Mucosa of stomach (tissue), 1 donor: ENCODE data around the gene ARID5A.
A peak's percentile ranks its signal among the peaks of the same experiment; 100 is the strongest.

Source experiments
- H3K27me3 ChIP-seq: one replicate; pipeline ENCODE4 v1.7.0; 2013; ENCODE audit warnings: mild to moderate bottlenecking, low read length; ENCODE audit not compliant: control insufficient read depth, insufficient read depth
- H3K36me3 ChIP-seq: one replicate; pipeline ENCODE4 v1.7.0; 2013; ENCODE audit warnings: low read length; ENCODE audit not compliant: control insufficient read depth, insufficient read depth
- H3K4me1 ChIP-seq: one replicate; pipeline ENCODE4 v1.7.0; 2013; ENCODE audit warnings: mild to moderate bottlenecking, low read length; ENCODE audit not compliant: control insufficient read depth, insufficient read depth
- H3K4me3 ChIP-seq: one replicate; pipeline ENCODE4 v1.7.0; 2013; ENCODE audit warnings: low read length
- H3K9ac ChIP-seq: one replicate; pipeline ENCODE4 v1.7.0; 2013; ENCODE audit warnings: mild to moderate bottlenecking, low read length, moderate library complexity
- H3K9me3 ChIP-seq: one replicate; pipeline ENCODE4 v1.7.0; 2013; ENCODE audit warnings: mild to moderate bottlenecking, low read length, moderate library complexity; ENCODE audit not compliant: control insufficient read depth
- donor health status: Pancreatic carcinoma.

ARID5A gene

GRCh38 chr2:96539215-96539920, 2.8 kb downstream of the ARID5A start:
- Histone ChIP-seq H3K4me3 (no peak overlapping the region), H3K9ac (no peak overlapping the region), H3K36me3 (no peaks in the 10 kb centered on the region), H3K4me1 (peaks cover 21% of the 10 kb centered on the region), H3K27me3 (peaks cover 21% of the 10 kb centered on the region), H3K9me3 (no peaks in the 10 kb centered on the region)

- peaks cover 21% of the 10 kb centered on the region for H3K27me3 ChIP-seq
- no peaks in the 10 kb centered on the region for H3K9me3 ChIP-seq
- H3K4me1 ChIP-seq = peaks cover 17% of the 10 kb centered on the region
- no peaks in the 10 kb centered on the region for H3K36me3 ChIP-seq
- peak overlapping the region; percentile 4 for H3K9ac ChIP-seq
- no peak overlapping the region for H3K4me3 ChIP-seq
These were observed 3.6 kb downstream of the ARID5A start for GRCh38 chr2:96540136-96540535.

GRCh38 chr2:96541398-96542152, 5.0 kb downstream of the ARID5A start:
- Histone ChIP-seq H3K27me3 (peaks cover 21% of the 10 kb centered on the region), H3K4me1 (peaks cover 18% of the 10 kb centered on the region), H3K4me3 (no peak overlapping the region), H3K9me3 (no peaks in the 10 kb centered on the region), H3K9ac (no peak overlapping the region), H3K36me3 (no peaks in the 10 kb centered on the region)

- Histone ChIP-seq H3K36me3 (no peaks in the 10 kb centered on the region), H3K4me1 (peaks cover 22% of the 10 kb centered on the region), H3K27me3 (peaks cover 15% of the 10 kb centered on the region), H3K4me3 (no peak overlapping the region), H3K9me3 (no peaks in the 10 kb centered on the region), H3K9ac (no peak overlapping the region)
These were observed 5.9 kb downstream of the ARID5A start for GRCh38 chr2:96542357-96542977.

- Histone ChIP-seq H3K9ac (no peak overlapping the region), H3K4me1 (peaks cover 8% of the 10 kb centered on the region), H3K9me3 (no peaks in the 10 kb centered on the region), H3K27me3 (no peaks in the 10 kb centered on the region), H3K36me3 (no peaks in the 10 kb centered on the region), H3K4me3 (no peak overlapping the region)
These were observed 9.8 kb downstream of the ARID5A start for GRCh38 chr2:96546321-96546720.

- Histone ChIP-seq H3K27me3 (no peaks in the 10 kb centered on the region), H3K36me3 (no peaks in the 10 kb centered on the region), H3K9me3 (no peaks in the 10 kb centered on the region), H3K4me3 (no peak overlapping the region), H3K9ac (no peak overlapping the region), H3K4me1 (peaks cover 8% of the 10 kb centered on the region)
These were observed 10.2 kb downstream of the ARID5A start for GRCh38 chr2:96546797-96547196.

GRCh38 chr2:96547203-96547641, 10.7 kb downstream of the ARID5A start:
- Histone ChIP-seq H3K27me3 (no peaks in the 10 kb centered on the region), H3K4me3 (no peak overlapping the region), H3K36me3 (no peaks in the 10 kb centered on the region), H3K4me1 (peaks cover 8% of the 10 kb centered on the region), H3K9me3 (no peaks in the 10 kb centered on the region), H3K9ac (no peak overlapping the region)

- Histone ChIP-seq H3K27me3 (no peaks in the 10 kb centered on the region), H3K9ac (no peak overlapping the region)
These were observed 11.2 kb downstream of the ARID5A start for GRCh38 chr2:96547731-96548171.

GRCh38 chr2:96548558-96549465, 12.3 kb downstream of the ARID5A start:
- Histone ChIP-seq H3K27me3 (no peaks in the 10 kb centered on the region), H3K9me3 (no peaks in the 10 kb centered on the region), H3K36me3 (no peaks in the 10 kb centered on the region)

More at GRCh38 chr2:96547731-96548171, 11.2 kb downstream of the ARID5A start:
- Histone ChIP-seq H3K4me3 (no peak overlapping the region), H3K9me3 (no peaks in the 10 kb centered on the region), H3K36me3 (no peaks in the 10 kb centered on the region), H3K4me1 (peaks cover 8% of the 10 kb centered on the region)

GRCh38 chr2:96549466-96549785, 12.9 kb downstream of the ARID5A start:
- Histone ChIP-seq H3K4me3 (no peak overlapping the region), H3K27me3 (no peaks in the 10 kb centered on the region), H3K4me1 (peaks cover 12% of the 10 kb centered on the region), H3K9ac (no peak overlapping the region), H3K9me3 (no peaks in the 10 kb centered on the region), H3K36me3 (no peaks in the 10 kb centered on the region)

More at GRCh38 chr2:96548558-96549465, 12.3 kb downstream of the ARID5A start:
- Histone ChIP-seq H3K9ac (no peak overlapping the region), H3K4me3 (no peak overlapping the region), H3K4me1 (peaks cover 8% of the 10 kb centered on the region)

- H3K4me1 ChIP-seq = peaks cover 15% of the 10 kb centered on the region
- H3K9me3 ChIP-seq = no peaks in the 10 kb centered on the region
- no peak overlapping the region for H3K9ac ChIP-seq
- no peaks in the 10 kb centered on the region for H3K27me3 ChIP-seq
- no peak overlapping the region for H3K4me3 ChIP-seq
- H3K36me3 ChIP-seq = no peaks in the 10 kb centered on the region
These were observed 13.6 kb downstream of the ARID5A start for GRCh38 chr2:96549967-96550786.
